Posterior vena cava (tissue), 2 donors: ENCODE measurements around the gene ARHGEF10L. TPM values are rescaled to one million over a fixed set of nuclear protein-coding genes. Genes with fewer than 3 reads are reported as not detected.
A peak's percentile ranks its signal among the peaks of the same experiment; 100 is the strongest.

Source experiments
- DNase-seq: peaks from one replicate; pipeline ENCODE4 v3.0.0-alpha.2; 2020; ENCODE audit warnings: low spot score
- intact Hi-C, 2 donors: fragments of 100-400 bp; cut with DNase I; formaldehyde crosslinking; loops; one replicate each; pipeline versions ENCODE4 v1.14.1 to v1.14.2; 2022 to 2023
- total RNA-seq, 2 donors: library from RNA; stranded (reverse); fragmentation: NEBNext Ultra II Directional; extraction: Animal tissue kit (Norgen Biotek cat#: 25700); gene quantifications; one replicate each; pipeline ENCODE4 v1.2.1, GENCODE V29; 2021
- donor health status: DM: yes; HTN: yes; CAD: no.
- donor health status: DM: yes; HTN: yes; CAD: no.

Gene ARHGEF10L
- total RNA-seq, 2 donors from 2014 or later = 103 to 111 TPM

GRCh38 chr1:17661546-17662157, 122.2 kb downstream of the ARHGEF10L start:
- peak; percentile 91 for DNase-seq
- intact Hi-C loops = loop anchor here in 1 of 2 donors (5.0 kb wide), 1 partner anchor 166 kb away; no protein-coding TSS in a partner anchor

GRCh38 chr1:17662296-17662695, 122.8 kb downstream of the ARHGEF10L start:
- intact Hi-C loops = loop anchor here in 1 of 2 donors (5.0 kb wide), 1 partner anchor 165 kb away; no protein-coding TSS in a partner anchor
- DNase-seq = no peak

GRCh38 chr1:17662786-17663185, 123.3 kb downstream of the ARHGEF10L start:
- intact Hi-C loops = loop anchor here in 1 of 2 donors (5.0 kb wide), 1 partner anchor 165 kb away; no protein-coding TSS in a partner anchor
- DNase-seq = no peak

GRCh38 chr1:17663646-17664045, 124.1 kb downstream of the ARHGEF10L start:
- no peak for DNase-seq
- intact Hi-C loops = loop anchor here in 1 of 2 donors (5.0 kb wide), 1 partner anchor 164 kb away; no protein-coding TSS in a partner anchor

GRCh38 chr1:17664322-17664721, 124.8 kb downstream of the ARHGEF10L start:
- intact Hi-C loops = loop anchor here in 1 of 2 donors (5.0 kb wide), 1 partner anchor 163 kb away; no protein-coding TSS in a partner anchor
- no peak for DNase-seq

- intact Hi-C loops = loop anchor here in 1 of 2 donors (5.0 kb wide), 1 partner anchor 527 kb away; no protein-coding TSS in a partner anchor
Observed at GRCh38 chr1:17665054-17665453, 125.6 kb downstream of the ARHGEF10L start.

GRCh38 chr1:17665950-17666720, 126.6 kb downstream of the ARHGEF10L start:
- DNase-seq = no peak
- intact Hi-C loops = loop anchor here in 1 of 2 donors (5.0 kb wide), 1 partner anchor 526 kb away; no protein-coding TSS in a partner anchor

More at GRCh38 chr1:17665054-17665453, 125.6 kb downstream of the ARHGEF10L start:
- DNase-seq = no peak

- no peak for DNase-seq
- intact Hi-C loops = loop anchor here in 1 of 2 donors (5.0 kb wide), 1 partner anchor 525 kb away; no protein-coding TSS in a partner anchor
Observed at GRCh38 chr1:17667641-17668040, 128.1 kb downstream of the ARHGEF10L start.

GRCh38 chr1:17668195-17668594, 128.7 kb downstream of the ARHGEF10L start:
- intact Hi-C loops = loop anchor here in 1 of 2 donors (5.0 kb wide), 1 partner anchor 524 kb away; no protein-coding TSS in a partner anchor
- no peak for DNase-seq

- DNase-seq = no peak
- intact Hi-C loops = loop anchor here in 1 of 2 donors (5.0 kb wide), 1 partner anchor 524 kb away; no protein-coding TSS in a partner anchor
Observed at GRCh38 chr1:17668624-17669175, 129.2 kb downstream of the ARHGEF10L start.

GRCh38 chr1:17669305-17669704, 129.8 kb downstream of the ARHGEF10L start:
- DNase-seq = no peak
- intact Hi-C loops = loop anchor here in 1 of 2 donors (5.0 kb wide), 1 partner anchor 523 kb away; no protein-coding TSS in a partner anchor

GRCh38 chr1:17669866-17670451, 130.5 kb downstream of the ARHGEF10L start:
- DNase-seq = no peak
- intact Hi-C loops = loop anchor here in 1 of 2 donors (5.0 kb wide), 1 partner anchor 522 kb away; no protein-coding TSS in a partner anchor

- intact Hi-C loops = no loop called here
Observed at GRCh38 chr1:17670587-17671313, 131.3 kb downstream of the ARHGEF10L start.

GRCh38 chr1:17671314-17671705, 131.8 kb downstream of the ARHGEF10L start:
- intact Hi-C loops = no loop called here

More at GRCh38 chr1:17670587-17671313, 131.3 kb downstream of the ARHGEF10L start:
- DNase-seq = no peak

GRCh38 chr1:17671741-17672140, 132.2 kb downstream of the ARHGEF10L start:
- intact Hi-C loops = no loop called here

More at GRCh38 chr1:17671314-17671705, 131.8 kb downstream of the ARHGEF10L start:
- DNase-seq = no peak

GRCh38 chr1:17672226-17672625, 132.7 kb downstream of the ARHGEF10L start:
- no peak for DNase-seq
- intact Hi-C loops = no loop called here

More at GRCh38 chr1:17671741-17672140, 132.2 kb downstream of the ARHGEF10L start:
- no peak for DNase-seq

GRCh38 chr1:17673329-17674072, 134.0 kb downstream of the ARHGEF10L start:
- intact Hi-C loops = no loop called here
- no peak for DNase-seq
